ENCODE measurements around the gene AACS. TPM values are rescaled to one million over a fixed set of nuclear protein-coding genes. Genes with fewer than 3 reads are reported as not detected.
A peak's percentile ranks its signal among the peaks of the same experiment; 100 is the strongest.

The AACS gene
- total and polyA plus RNA-seq, 2 of the 13 experiments (the other 11 are each of a cell fraction or from before 2014, with no cell fraction given): 23.3 to 28.8 TPM

- no peak for TF ChIP-seq PRDM4 (CRISPR knock-in tag; IDR thresholded peaks at IDR 0.05; ENCODE audit: borderline replicate concordance)
- peak; percentile 35 for TF ChIP-seq ZNF687 (CRISPR knock-in tag; IDR thresholded peaks at IDR 0.05)
- no peak for TF ChIP-seq ZNF34 (CRISPR knock-in tag; IDR thresholded peaks at IDR 0.05; ENCODE audit: borderline replicate concordance)
- TF ChIP-seq SOX6 (IDR thresholded peaks at IDR 0.05): no peak
- peak; percentile 35; the same call in 1 of the 2 replicates for TF ChIP-seq SOX6 (CRISPR knock-in tag; IDR thresholded peaks at IDR 0.05)
- TF ChIP-seq NCOR1 (IDR thresholded peaks at IDR 0.05; ENCODE audit: borderline replicate concordance, low read length): 0 out of 2 replicates have a peak, but pooled peaks have one; percentile 21
- TF ChIP-seq AHR (CRISPR knock-in tag; IDR thresholded peaks at IDR 0.05): no peak
- no peak for TF ChIP-seq ZNF251 (CRISPR knock-in tag; IDR thresholded peaks at IDR 0.05)
- TF ChIP-seq ZNF225 (CRISPR knock-in tag; IDR thresholded peaks at IDR 0.05): no peak
- peak; percentile 57 for TF ChIP-seq CEBPG (CRISPR knock-in tag; IDR thresholded peaks at IDR 0.05)
- no peak for TF ChIP-seq RORA (CRISPR knock-in tag; IDR thresholded peaks at IDR 0.05)
- TF ChIP-seq TRAFD1 (CRISPR knock-in tag; IDR thresholded peaks at IDR 0.05; ENCODE audit: borderline replicate concordance): no peak
- TF ChIP-seq ATF7 (IDR thresholded peaks at IDR 0.05): no peak
- TF ChIP-seq ATF7 (CRISPR knock-in tag; IDR thresholded peaks at IDR 0.05): no peak
- no peak for TF ChIP-seq TMF1 (CRISPR knock-in tag; IDR thresholded peaks at IDR 0.05; ENCODE audit: low read depth)
- TF ChIP-seq DNMT3B (CRISPR knock-in tag; conservative IDR thresholded peaks at IDR 0.05): no peak
- no peak for TF ChIP-seq YY1 (IDR thresholded peaks at IDR 0.05; ENCODE audit: insufficient read depth, insufficient replicate concordance, low read depth, low read length)
- no peak for TF ChIP-seq PCBP2 (optimal IDR thresholded peaks at IDR 0.05; ENCODE audit: low read depth, low read length, poor library complexity, severe bottlenecking)
- TF ChIP-seq ZNF230 (CRISPR knock-in tag; IDR thresholded peaks at IDR 0.05): no peak
- TF ChIP-seq KDM4B (CRISPR knock-in tag; IDR thresholded peaks at IDR 0.05): no peak
- TF ChIP-seq ZNF629 (CRISPR knock-in tag; conservative IDR thresholded peaks at IDR 0.05): no peak
- no peak for TF ChIP-seq TAF15 (IDR thresholded peaks at IDR 0.05; ENCODE audit: low read depth, low read length, poor library complexity, severe bottlenecking)
Observed at GRCh38 chr12:125100551-125101434, 35.6 kb downstream of the AACS start (continued).
